IPS DF 4.7 (cell line): ENCODE measurements around the gene CD300LF.

ENCODE experiments used
- DNase-seq: peaks from one replicate; pipeline ENCODE4 v3.0.0-alpha.2; 2013; ENCODE audit warnings: low spot score; ENCODE audit errors: extremely low read depth

CD300LF gene

GRCh38 chr17:74691151-74691550, 21.6 kb downstream of the CD300LF start:
- no peak for DNase-seq

GRCh38 chr17:74690409-74690825, 22.3 kb downstream of the CD300LF start:
- DNase-seq: no peak

GRCh38 chr17:74687886-74688285, 24.8 kb downstream of the CD300LF start:
- DNase-seq: no peak

- DNase-seq: no peak
Measured at GRCh38 chr17:74686761-74687160, 26.0 kb downstream of the CD300LF start.

GRCh38 chr17:74682471-74683190, 30.1 kb downstream of the CD300LF start:
- DNase-seq: no peak

GRCh38 chr17:74682028-74682427, 30.7 kb downstream of the CD300LF start:
- DNase-seq: no peak

GRCh38 chr17:74680941-74681340, 31.8 kb downstream of the CD300LF start:
- DNase-seq: no peak

GRCh38 chr17:74680213-74680612, 32.5 kb downstream of the CD300LF start:
- DNase-seq: no peak

GRCh38 chr17:74679374-74679773, 33.3 kb downstream of the CD300LF start:
- DNase-seq: no peak

GRCh38 chr17:74678541-74678940, 34.2 kb downstream of the CD300LF start:
- no peak for DNase-seq

- no peak for DNase-seq
Measured at GRCh38 chr17:74677558-74678466, 34.9 kb downstream of the CD300LF start.

- peak; percentile 81 for DNase-seq
Measured at GRCh38 chr17:74671031-74671771, 41.5 kb downstream of the CD300LF start.

GRCh38 chr17:74670329-74670728, 42.4 kb downstream of the CD300LF start:
- no peak for DNase-seq

- DNase-seq: no peak
Measured at GRCh38 chr17:74663561-74663960, 49.2 kb downstream of the CD300LF start.

GRCh38 chr17:74659889-74660288, 52.8 kb downstream of the CD300LF start:
- DNase-seq: no peak

GRCh38 chr17:74658620-74659019, 54.1 kb downstream of the CD300LF start:
- no peak for DNase-seq

GRCh38 chr17:74654742-74655141, 58.0 kb downstream of the CD300LF start:
- no peak for DNase-seq

- no peak for DNase-seq
Measured at GRCh38 chr17:74652020-74652419, 60.7 kb downstream of the CD300LF start.

GRCh38 chr17:74649909-74650308, 62.8 kb downstream of the CD300LF start:
- no peak for DNase-seq

GRCh38 chr17:74647871-74648672, 64.7 kb downstream of the CD300LF start:
- no peak for DNase-seq

GRCh38 chr17:74646231-74646630, 66.5 kb downstream of the CD300LF start:
- no peak for DNase-seq
